HepG2 (cell line): Measurements from ENCODE around the gene CTF1. TPM values are rescaled to one million over a fixed set of nuclear protein-coding genes. Genes with fewer than 3 reads are reported as not detected.

ENCODE experiments used
- BCL3 ChIP-seq: sonication (generic); formaldehyde crosslinking; IDR thresholded peaks from 2 replicates; pipeline ENCODE4 v1.5.1; 2020; ENCODE audit warnings: mild to moderate bottlenecking, missing genetic modification reagents, moderate library complexity
- KLF16 ChIP-seq, 2 experiments: sonication (generic) in 1 of 2; formaldehyde crosslinking in 1 of 2; IDR thresholded peaks; 2 replicates each; pipeline versions ENCODE4 v1.6.1 to v1.8.0; 2016 to 2023; ENCODE audit warnings: missing genetic modification reagents in 2 of 2, missing compliant biosample characterization in 1 of 2
- MAFG ChIP-seq: sonication (generic); formaldehyde crosslinking; IDR thresholded peaks from 2 replicates; pipeline ENCODE4 v1.5.1; 2020; ENCODE audit warnings: mild to moderate bottlenecking, missing genetic modification reagents
- NFRKB ChIP-seq: fragments of 450-650 bp; IDR thresholded peaks from 2 replicates; pipeline ENCODE4 v1.6.1; 2017
- NPAS2 ChIP-seq: sonication (generic); formaldehyde crosslinking; IDR thresholded peaks from 2 replicates; pipeline ENCODE4 v1.8.0; 2022; ENCODE audit warnings: mild to moderate bottlenecking, missing genetic modification reagents, borderline replicate concordance
- NR1H2 ChIP-seq: sonication (generic); formaldehyde crosslinking; IDR thresholded peaks from 2 replicates; pipeline ENCODE4 v1.8.1; 2022; ENCODE audit warnings: low read depth, missing genetic modification reagents, borderline replicate concordance
- PAF1 ChIP-seq: IDR thresholded peaks from 2 replicates; pipeline ENCODE4 v1.6.1; 2016; ENCODE audit warnings: missing genetic modification reagents, missing compliant biosample characterization
- PRMT3 ChIP-seq: sonication (generic); formaldehyde crosslinking; IDR thresholded peaks from 2 replicates; pipeline ENCODE4 v1.8.1; 2022; ENCODE audit warnings: low read depth, mild to moderate bottlenecking, moderate library complexity, missing genetic modification reagents, borderline replicate concordance
- ZFP82 ChIP-seq: sonication (generic); formaldehyde crosslinking; IDR thresholded peaks from 2 replicates; pipeline ENCODE4 v1.5.1; 2020; ENCODE audit warnings: mild to moderate bottlenecking, missing genetic modification reagents, borderline replicate concordance
- ZNF253 ChIP-seq: sonication (generic); formaldehyde crosslinking; IDR thresholded peaks from 2 replicates; pipeline ENCODE4 v1.8.0; 2022; ENCODE audit warnings: mild to moderate bottlenecking, missing genetic modification reagents, borderline replicate concordance
- ZNF335 ChIP-seq: sonication (generic); formaldehyde crosslinking; IDR thresholded peaks from 2 replicates; pipeline ENCODE4 v1.4.0; 2020; ENCODE audit warnings: missing genetic modification reagents
- ZNF430 ChIP-seq: sonication (generic); formaldehyde crosslinking; IDR thresholded peaks from 2 replicates; pipeline ENCODE4 v1.9.0; 2021; ENCODE audit warnings: mild to moderate bottlenecking, missing genetic modification reagents
- ZNF567 ChIP-seq: sonication (generic); formaldehyde crosslinking; IDR thresholded peaks from 2 replicates; pipeline ENCODE4 v1.8.1; 2023; ENCODE audit warnings: mild to moderate bottlenecking, missing genetic modification reagents, borderline replicate concordance
- ZNF569 ChIP-seq: sonication (generic); formaldehyde crosslinking; IDR thresholded peaks from 2 replicates; pipeline ENCODE4 v1.5.0; 2020; ENCODE audit warnings: mild to moderate bottlenecking, missing genetic modification reagents, moderate library complexity, borderline replicate concordance
- ZNF614 ChIP-seq: IDR thresholded peaks from 2 replicates; pipeline ENCODE4 v1.6.1; 2018; ENCODE audit warnings: missing biosample characterization, missing genetic modification reagents, inconsistent platforms, borderline replicate concordance
- ZNF646 ChIP-seq: sonication (generic); formaldehyde crosslinking; IDR thresholded peaks from 2 replicates; pipeline ENCODE4 v1.9.0; 2021; ENCODE audit warnings: mild to moderate bottlenecking, missing genetic modification reagents
- ZNF780A ChIP-seq: sonication (generic); formaldehyde crosslinking; IDR thresholded peaks from 2 replicates; pipeline ENCODE4 v1.8.0; 2022; ENCODE audit warnings: mild to moderate bottlenecking, missing genetic modification reagents, moderate library complexity
- ZUFSP ChIP-seq: sonication (generic); formaldehyde crosslinking; IDR thresholded peaks from 2 replicates; pipeline ENCODE4 v1.9.0; 2021; ENCODE audit warnings: missing genetic modification reagents, mild to moderate bottlenecking, borderline replicate concordance
- polyA plus RNA-seq, 8 experiments: library from polyadenylated mRNA; depleted of rRNA in 3 of 8; stranded (reverse) in 7 of 8; unstranded in 1 of 8; fragments of >200 nt; fragmentation: Illumina TruSeq in 4 of 8; extraction: Trizol in 4 of 8; gene quantifications; 2 replicates each; pipeline versions ENCODE4 v1.2.1 to v1.2.3, GENCODE V29; 2011 to 2016; ENCODE audit warnings: low read depth in 4 of 8, missing spikeins in 1 of 8, mixed read lengths in 1 of 8; ENCODE audit not compliant: insufficient read depth in 1 of 8
- total RNA-seq, 5 experiments: library from RNA; depleted of rRNA; stranded (reverse); fragments of >200 nt; fragmentation: Illumina TruSeq; extraction: Trizol; gene quantifications; 2 replicates each; pipeline ENCODE4 v1.2.3, GENCODE V29; 2016; ENCODE audit warnings: low read depth in 1 of 5

Gene CTF1
- total and polyA plus RNA-seq, 2 of the 13 experiments (the other 11 are each of a cell fraction or from before 2014, with no cell fraction given): 0.13 to 1.8 TPM

GRCh38 chr16:30893744-30894539, 2.5 kb upstream of the CTF1 start, which contains the start of gene BCL7C (continued):
- 0 out of 2 replicates have a peak, but pooled peaks have one; percentile 27 for TF ChIP-seq ZNF614 (CRISPR knock-in tag)
- peak; percentile 89; the same call in 1 of the 2 replicates for TF ChIP-seq PRMT3
- peak; percentile 99 for TF ChIP-seq NR1H2 (CRISPR knock-in tag)
- TF ChIP-seq ZNF646 (CRISPR knock-in tag): no peak
- TF ChIP-seq ZNF253 (CRISPR knock-in tag): peak; percentile 94
- TF ChIP-seq MAFG (CRISPR knock-in tag): no peak
- TF ChIP-seq ZUFSP: no peak
- peak; percentile 57; the same call in 1 of the 2 replicates for TF ChIP-seq ZNF430 (CRISPR knock-in tag)
- peak; percentile 65; the same call in 1 of the 2 replicates for TF ChIP-seq BCL3 (CRISPR knock-in tag)
- TF ChIP-seq NFRKB: no peak
- peak; percentile 60 to 99 for TF ChIP-seq KLF16 (CRISPR knock-in tag; IDR thresholded peaks at IDR 0.05)
- no peak for TF ChIP-seq NPAS2
- TF ChIP-seq ZNF780A (CRISPR knock-in tag): peak; percentile 77; the same call in 1 of the 2 replicates
- TF ChIP-seq ZNF569 (CRISPR knock-in tag): no peak; the same call in 1 of the 2 replicates
- TF ChIP-seq ZNF567: peak; percentile 85
- TF ChIP-seq ZNF335: peak; percentile 43; the same call in 1 of the 2 replicates
- TF ChIP-seq ZFP82 (CRISPR knock-in tag): peak; percentile 89; the same call in 1 of the 2 replicates
- TF ChIP-seq PAF1: no peak
